SK-N-SH (cell line): ENCODE data around the gene ZC3HAV1L. TPM values are rescaled to one million over a fixed set of nuclear protein-coding genes. Genes with fewer than 3 reads are reported as not detected.
"Not testable (repeated sequence)": the region's sequence is repeated elsewhere in the genome, so short reads cannot be mapped to it uniquely, and the experiment has no call there.

Source experiments
- CTCF ChIA-PET: fragments of 300-600, 350-600 bp; formaldehyde crosslinking; extraction: SDS; loops from one replicate; lab custom pipeline; 2021; lab: Yijun Ruan, JAX
- POLR2A ChIA-PET: fragments of 350-600 bp; sonication (Branson Sonifier 250); formaldehyde crosslinking; extraction: SDS; loops from one replicate; lab custom pipeline; 2020; ENCODE audit warnings: antibody characterized with exemption, inconsistent platforms; lab: Yijun Ruan, JAX
- DNase-seq: peaks from one replicate; pipeline ENCODE4 v3.0.0; 2012
- H2AFZ ChIP-seq: fragments of 200-600 bp; sonication (generic); 2 replicates; pipeline ENCODE4 v1.8.1; 2016; ENCODE audit warnings: antibody characterized with exemption, mild to moderate bottlenecking, low read depth
- H3F3A ChIP-seq: fragments of 200-600 bp; sonication (generic); replicated peaks from 2 replicates; pipeline ENCODE3; 2016; ENCODE audit warnings: antibody characterized with exemption, mild to moderate bottlenecking; ENCODE audit not compliant: insufficient read depth
- H3K27ac ChIP-seq, 2 experiments: fragments of 200-500 bp in 1 of 2; fragments of 200-600 bp in 1 of 2; sonication (Bioruptor generic) in 1 of 2; sonication (generic), shearing (Covaris generic) in 1 of 2; 2 replicates each; pipeline versions ENCODE4 v1.5.1 to v1.6.1; 2014 to 2016; ENCODE audit warnings: low read depth in 2 of 2, inconsistent platforms in 1 of 2, low read length in 1 of 2, mild to moderate bottlenecking in 1 of 2, mixed read lengths in 1 of 2
- H3K27me3 ChIP-seq: fragments of 200-600 bp; sonication (generic), shearing (Covaris generic); 2 replicates; pipeline ENCODE4 v1.6.1; 2016; ENCODE audit warnings: mixed run types; ENCODE audit not compliant: insufficient read depth
- H3K36me3 ChIP-seq, 2 experiments: fragments of 200-500 bp in 1 of 2; fragments of 200-600 bp in 1 of 2; sonication (Bioruptor generic) in 1 of 2; sonication (generic) in 1 of 2; replicated peaks in 1 of 2; 2 replicates each; pipeline versions ENCODE3 to v1.5.1; 2014 to 2016; ENCODE audit warnings: low read length in 1 of 2, mild to moderate bottlenecking in 1 of 2; ENCODE audit not compliant: insufficient read depth in 2 of 2, control insufficient read depth in 1 of 2
- H3K4me1 ChIP-seq, 2 experiments: fragments of 200-500 bp in 1 of 2; fragments of 200-600 bp in 1 of 2; sonication (Bioruptor generic) in 1 of 2; sonication (generic), shearing (Covaris generic) in 1 of 2; 2 replicates each; pipeline versions ENCODE4 v1.5.1 to v1.6.1; 2014 to 2016; ENCODE audit warnings: low read depth in 1 of 2, low read length in 1 of 2, mixed run types in 1 of 2; ENCODE audit not compliant: insufficient read depth in 2 of 2, control insufficient read depth in 1 of 2
- H3K4me2 ChIP-seq: fragments of 200-600 bp; sonication (generic), shearing (Covaris generic); 2 replicates; pipeline ENCODE4 v1.6.1; 2017; ENCODE audit warnings: mixed run types
- H3K4me3 ChIP-seq, 2 experiments: fragments of 200-500 bp in 1 of 2; fragments of 200-600 bp in 1 of 2; sonication (Bioruptor generic) in 1 of 2; sonication (generic), shearing (Covaris generic) in 1 of 2; 2 replicates each; pipeline versions ENCODE4 v1.5.1 to v1.8.1; 2014 to 2016; ENCODE audit warnings: low read depth in 2 of 2, inconsistent platforms in 1 of 2, low read length in 1 of 2, mild to moderate bottlenecking in 1 of 2, mixed read lengths in 1 of 2, moderate library complexity in 1 of 2
- H3K79me2 ChIP-seq: fragments of 200-600 bp; sonication (generic); 2 replicates; pipeline ENCODE4 v1.8.1; 2017; ENCODE audit warnings: mild to moderate bottlenecking; ENCODE audit not compliant: insufficient read depth
- H3K9ac ChIP-seq: fragments of 200-600 bp; sonication (generic); 2 replicates; pipeline ENCODE4 v1.6.1; 2017; ENCODE audit warnings: mixed run types
- H3K9me2 ChIP-seq: fragments of 200-600 bp; sonication (generic); 2 replicates; pipeline ENCODE4 v1.6.1; 2017; ENCODE audit warnings: mixed run types
- H3K9me3 ChIP-seq: fragments of 200-600 bp; sonication (generic); 2 replicates; pipeline ENCODE4 v1.6.1; 2017; ENCODE audit warnings: mixed run types, mild to moderate bottlenecking, moderate library complexity
- H4K20me1 ChIP-seq: fragments of 200-600 bp; sonication (generic); 2 replicates; pipeline ENCODE4 v1.6.1; 2017; ENCODE audit warnings: mild to moderate bottlenecking, mixed run types; ENCODE audit not compliant: insufficient read depth
- EP300 ChIP-seq, 2 experiments: IDR thresholded peaks; 2 replicates each; pipeline versions ENCODE4 v1.4.0 to v1.6.1; 2012; ENCODE audit warnings: borderline replicate concordance in 1 of 2, low read depth in 1 of 2, low read length in 1 of 2
- REST ChIP-seq: IDR thresholded peaks from 2 replicates; pipeline ENCODE4 v1.6.1; 2012; ENCODE audit warnings: mild to moderate bottlenecking, low read depth, low read length, moderate library complexity
- RXRA ChIP-seq: IDR thresholded peaks from 2 replicates; pipeline ENCODE4 v1.4.0; 2012; ENCODE audit warnings: low read depth, mild to moderate bottlenecking, borderline replicate concordance
- SIN3A ChIP-seq: IDR thresholded peaks from 2 replicates; pipeline ENCODE4 v1.6.1; 2012; ENCODE audit warnings: low read depth, mild to moderate bottlenecking, low read length, moderate library complexity, borderline replicate concordance
- TCF12 ChIP-seq: IDR thresholded peaks from 2 replicates; pipeline ENCODE4 v1.4.0; 2012
- WGBS: methylation state at CpG from one replicate; pipeline ENCODE4 v1.1.6; 2017; ENCODE audit warnings: low lambda C conversion rate; 5-methylcytosine and 5-hydroxymethylcytosine counted together
- polyA plus RNA-seq, 3 experiments: library from polyadenylated mRNA; depleted of rRNA; stranded (reverse); fragments of >200 nt; gene quantifications; 2 replicates each; pipeline ENCODE4 v1.2.3, GENCODE V29; 2012

ZC3HAV1L gene
- polyA plus RNA-seq, 1 of the 3 experiments (the other 2 are of a cell fraction): 9.7 TPM

- H3K27ac ChIP-seq: peak overlapping the region in 1 of 2 experiments; percentile 4; a peak in 1 of 4 replicates
- no peaks in the 10 kb centered on the region for H3K27me3 ChIP-seq
- ChIA-PET POLR2A (interaction anchor here (1.0 kb wide), 2 partner anchors 11 to 88 kb away, joined by 3 read pairs; no protein-coding TSS in a partner anchor), CTCF (interaction anchor here (0.6 to 5.6 kb wide), 9 partner anchors 8 to 96 kb away, joined by 3 to 65 read pairs (median 3); no protein-coding TSS in a partner anchor)
- H3K4me2 ChIP-seq: no peak overlapping the region
- no peaks in the 10 kb centered on the region for H3K9me3 ChIP-seq
- peaks cover 65% of the 10 kb centered on the region for H3K79me2 ChIP-seq
- H3K4me3 ChIP-seq: no peak overlapping the region
- H3K9me2 ChIP-seq: no peaks in the 10 kb centered on the region
- WGBS: 96% methylated on average over 6 of the region's 6 CpGs
- H3K4me1 ChIP-seq: peaks cover 0 to 46% of the 10 kb centered on the region in 2 experiments; a peak in 3 of 4 replicates
- DNase-seq: peak; percentile 12
- TF ChIP-seq RXRA: no peak
- TF ChIP-seq EP300 (IDR thresholded peaks at IDR 0.05; ENCODE audit: borderline replicate concordance in 1 of 2, low read depth in 1 of 2, low read length in 1 of 2): no peak
- TF ChIP-seq REST: no peak
- no peak for TF ChIP-seq TCF12
- no peak for TF ChIP-seq SIN3A
- H3F3A ChIP-seq: peaks cover 5% of the 10 kb centered on the region
- no peak overlapping the region for H2AFZ ChIP-seq
- peaks cover 26% of the 10 kb centered on the region for H4K20me1 ChIP-seq
- peaks cover 0 to 7% of the 10 kb centered on the region in 2 experiments for H3K36me3 ChIP-seq
- H3K9ac ChIP-seq: no peak overlapping the region
These were observed 57.2 kb downstream of the ZC3HAV1L start for GRCh38 chr7:138978541-138979184.

- not testable (repeated sequence) for H3K27me3 ChIP-seq, H3K9me2 ChIP-seq, H2AFZ ChIP-seq, H3K36me3 ChIP-seq, DNase-seq, H3K4me2 ChIP-seq, H3K27ac ChIP-seq, H3K4me3 ChIP-seq, H3F3A ChIP-seq, H3K9me3 ChIP-seq, H3K9ac ChIP-seq
- CTCF ChIA-PET: interaction anchor here (1.1 to 3.3 kb wide), 9 partner anchors 10 to 99 kb away, joined by 3 to 25 read pairs (median 6); partner anchors contain the start of gene ZC3HAV1L
- H4K20me1 ChIP-seq: peaks cover 32% of the 10 kb centered on the region
- POLR2A ChIA-PET: interaction anchor here (1.0 kb wide), 1 partner anchor 41 kb away, joined by 5 read pairs; no protein-coding TSS in a partner anchor
- peaks cover 0 to 39% of the 10 kb centered on the region in 2 experiments; a peak in 3 of 4 replicates for H3K4me1 ChIP-seq
- WGBS: 87% methylated on average over 11 of the region's 11 CpGs
- peaks cover 72% of the 10 kb centered on the region for H3K79me2 ChIP-seq
These were observed 59.7 kb downstream of the ZC3HAV1L start for GRCh38 chr7:138976161-138976560.

Other genes starting within 250 kb of the ZC3HAV1L start
- gene TMEM213, start 238.0 kb downstream of the ZC3HAV1L start, polyA plus RNA-seq (2012; rRNA removed): not detected in 2 replicates
- not detected in 2 replicates for gene ATP6V0A4, start 237.8 kb downstream of the ZC3HAV1L start, polyA plus RNA-seq (2012; rRNA removed)
- 3.0 and 3.6 TPM in 2 replicates for gene KIAA1549, start 54.7 kb downstream of the ZC3HAV1L start, polyA plus RNA-seq (2012; rRNA removed)
- 11.2 and 12.4 TPM in 2 replicates for gene ZC3HAV1, start 73.7 kb upstream of the ZC3HAV1L start, polyA plus RNA-seq (2012; rRNA removed)
- 2.0 and 2.9 TPM in 2 replicates for gene UBN2, start 195.2 kb upstream of the ZC3HAV1L start, polyA plus RNA-seq (2012; rRNA removed)